MM.1S (cell line): ENCODE measurements around the gene DMPK.

Source experiments
- DNase-seq: peaks from one replicate; pipeline ENCODE4 v3.0.0-alpha.2; 2015
- H2AFZ ChIP-seq: fragments of 300-600 bp; sonication (generic); 2 replicates; pipeline ENCODE4 v1.6.0; 2016; ENCODE audit warnings: antibody characterized with exemption, low read length
- H3F3A ChIP-seq: fragments of 300-600 bp; sonication (generic); 2 replicates; pipeline ENCODE4 v1.6.1; 2016; ENCODE audit warnings: mild to moderate bottlenecking, antibody characterized with exemption, low read length, moderate library complexity, mixed read lengths; ENCODE audit not compliant: insufficient read depth
- H3K27ac ChIP-seq: fragments of 300-600 bp; sonication (generic); 2 replicates; pipeline ENCODE4 v1.5.1; 2016; ENCODE audit warnings: mild to moderate bottlenecking, low read length
- H3K27me3 ChIP-seq: fragments of 300-600 bp; sonication (generic); replicated peaks from 2 replicates; pipeline ENCODE4 v1.6.0; 2016; ENCODE audit warnings: low read length; ENCODE audit not compliant: insufficient read depth
- H3K36me3 ChIP-seq: fragments of 300-600 bp; sonication (generic); replicated peaks from 2 replicates; pipeline ENCODE4 v1.6.1; 2016; ENCODE audit warnings: mild to moderate bottlenecking, low read length, mixed read lengths; ENCODE audit not compliant: insufficient read depth
- H3K4me1 ChIP-seq: fragments of 300-600 bp; sonication (generic); 2 replicates; pipeline ENCODE4 v1.6.1; 2016; ENCODE audit warnings: low read length, mixed read lengths
- H3K4me2 ChIP-seq: fragments of 300-600 bp; sonication (generic); 2 replicates; pipeline ENCODE4 v1.6.0; 2016; ENCODE audit warnings: low read depth, low read length
- H3K4me3 ChIP-seq: fragments of 300-600 bp; sonication (generic); 2 replicates; pipeline ENCODE4 v1.5.1; 2016; ENCODE audit warnings: low read length, mixed read lengths
- H3K79me2 ChIP-seq: fragments of 300-600 bp; sonication (generic); 2 replicates; pipeline ENCODE4 v1.6.1; 2016; ENCODE audit warnings: mixed run types, low read length, mixed read lengths
- H3K9ac ChIP-seq: fragments of 300-600 bp; sonication (generic); 2 replicates; pipeline ENCODE4 v1.6.1; 2016; ENCODE audit warnings: low read length, mixed read lengths
- H3K9me2 ChIP-seq: fragments of 300-600 bp; sonication (generic); replicated peaks from 2 replicates; pipeline ENCODE4 v1.6.1; 2016; ENCODE audit warnings: mild to moderate bottlenecking, low read length, mixed read lengths; ENCODE audit not compliant: insufficient read depth
- H3K9me3 ChIP-seq: fragments of 300-600 bp; sonication (generic); replicated peaks from 2 replicates; pipeline ENCODE4 v1.6.1; 2016; ENCODE audit warnings: mild to moderate bottlenecking, low read length, mixed read lengths; ENCODE audit not compliant: insufficient read depth
- H4K20me1 ChIP-seq: fragments of 300-600 bp; sonication (generic); 2 replicates; pipeline ENCODE4 v1.6.1; 2016; ENCODE audit warnings: mild to moderate bottlenecking, low read length, moderate library complexity, mixed read lengths; ENCODE audit not compliant: insufficient read depth
- EZH2 ChIP-seq: fragments of 300-600 bp; sonication (generic); optimal IDR thresholded peaks from 2 replicates; pipeline ENCODE3; 2017; ENCODE audit warnings: low read depth, mild to moderate bottlenecking, antibody characterized with exemption, low read length, mixed read lengths
- EZH2phosphoT487 ChIP-seq: fragments of 300-600 bp; sonication (generic); IDR thresholded peaks from 2 replicates; pipeline ENCODE4 v1.6.1; 2018; ENCODE audit warnings: antibody characterized with exemption, low read length
- TF ChIP-seq, protein P1 (sequence below): fragments of 300-600 bp; sonication (generic); IDR thresholded peaks from 2 replicates; pipeline ENCODE4 v1.5.1; 2016; ENCODE audit warnings: antibody characterized with exemption, low read length, mixed read lengths

Gene DMPK

DNA sequence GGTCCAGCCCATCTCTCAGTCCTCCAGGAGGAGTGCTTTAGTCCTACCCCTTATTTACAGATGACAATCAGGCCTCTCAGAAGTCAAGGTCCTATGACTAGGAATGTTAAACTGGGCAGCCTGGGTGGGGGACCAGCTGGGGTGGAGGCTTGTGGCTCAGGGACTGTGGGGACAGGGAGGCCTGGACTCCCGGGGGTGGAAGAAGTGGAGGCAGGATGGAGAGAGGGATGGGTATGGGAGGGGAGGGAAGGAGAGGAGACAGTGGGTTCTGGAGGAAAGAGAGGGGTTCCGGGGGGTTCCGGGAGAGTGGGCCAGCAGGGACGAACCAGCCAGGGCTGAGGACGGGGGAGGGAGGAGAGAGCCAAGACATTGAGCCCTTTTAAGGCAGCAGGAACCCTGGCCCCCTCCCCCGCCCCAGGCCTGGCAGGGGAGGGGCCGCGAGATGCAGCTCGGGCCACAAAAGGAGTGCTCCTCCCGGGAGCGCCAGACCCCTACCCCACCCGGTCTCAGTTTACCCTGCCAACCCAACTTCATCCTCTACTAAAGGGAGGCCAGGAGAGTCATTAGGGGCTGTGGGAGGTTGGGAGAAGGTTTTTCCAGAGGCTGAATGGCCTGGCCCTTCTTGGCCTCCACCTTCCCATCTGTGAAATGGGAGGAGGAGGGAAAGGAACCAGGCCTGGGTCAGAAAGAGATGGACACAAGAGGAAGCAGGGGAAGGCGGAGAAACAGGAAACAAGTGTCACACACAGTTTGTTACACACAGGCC, 1.7 kb downstream of the DMPK start:
- no peaks in the 10 kb centered on the region for H3K27me3 ChIP-seq

DNA sequence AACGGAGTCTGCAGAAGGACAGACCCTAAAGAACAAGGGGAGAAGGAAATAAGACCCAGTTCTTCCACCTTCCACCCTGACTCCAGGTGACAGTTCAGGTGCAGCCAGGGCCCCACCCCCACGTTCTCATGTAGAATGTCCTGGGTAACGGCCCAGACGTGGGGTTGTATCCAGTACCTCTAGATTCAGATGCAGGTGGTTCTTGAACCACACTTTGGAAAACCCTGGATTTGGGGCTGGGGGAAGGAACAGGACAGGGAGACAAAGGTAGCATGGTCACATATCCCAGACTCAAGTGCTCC, 2.2 kb downstream of the DMPK start:
- H3K9me2 ChIP-seq, result no peaks in the 10 kb centered on the region
- no peaks in the 10 kb centered on the region for H3K79me2 ChIP-seq
- H3K27me3 ChIP-seq, result no peaks in the 10 kb centered on the region
- no peaks in the 10 kb centered on the region for H3K36me3 ChIP-seq
- no peak overlapping the region; the same call in 1 of the 2 replicates for H3K9ac ChIP-seq
- H3F3A ChIP-seq, result peaks cover 6% of the 10 kb centered on the region; the same call in 1 of the 2 replicates
- H2AFZ ChIP-seq, result no peak overlapping the region
- H4K20me1 ChIP-seq, result no peaks in the 10 kb centered on the region
- H3K27ac ChIP-seq, result no peak overlapping the region
- TF ChIP-seq, protein P1, sequence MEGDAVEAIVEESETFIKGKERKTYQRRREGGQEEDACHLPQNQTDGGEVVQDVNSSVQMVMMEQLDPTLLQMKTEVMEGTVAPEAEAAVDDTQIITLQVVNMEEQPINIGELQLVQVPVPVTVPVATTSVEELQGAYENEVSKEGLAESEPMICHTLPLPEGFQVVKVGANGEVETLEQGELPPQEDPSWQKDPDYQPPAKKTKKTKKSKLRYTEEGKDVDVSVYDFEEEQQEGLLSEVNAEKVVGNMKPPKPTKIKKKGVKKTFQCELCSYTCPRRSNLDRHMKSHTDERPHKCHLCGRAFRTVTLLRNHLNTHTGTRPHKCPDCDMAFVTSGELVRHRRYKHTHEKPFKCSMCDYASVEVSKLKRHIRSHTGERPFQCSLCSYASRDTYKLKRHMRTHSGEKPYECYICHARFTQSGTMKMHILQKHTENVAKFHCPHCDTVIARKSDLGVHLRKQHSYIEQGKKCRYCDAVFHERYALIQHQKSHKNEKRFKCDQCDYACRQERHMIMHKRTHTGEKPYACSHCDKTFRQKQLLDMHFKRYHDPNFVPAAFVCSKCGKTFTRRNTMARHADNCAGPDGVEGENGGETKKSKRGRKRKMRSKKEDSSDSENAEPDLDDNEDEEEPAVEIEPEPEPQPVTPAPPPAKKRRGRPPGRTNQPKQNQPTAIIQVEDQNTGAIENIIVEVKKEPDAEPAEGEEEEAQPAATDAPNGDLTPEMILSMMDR, result no peak
- TF ChIP-seq EZH2 (no peak), EZH2phosphoT487 (no peak)
- peak overlapping the region; percentile 17; the same call in 1 of the 2 replicates for H3K4me3 ChIP-seq
- no peak for DNase-seq
- 0 out of 2 replicates have a peak, but pooled peaks cover 6% of the 10 kb centered on the region for H3K4me1 ChIP-seq
- H3K9me3 ChIP-seq, result no peaks in the 10 kb centered on the region
- H3K4me2 ChIP-seq, result peak overlapping the region; percentile 38

More for the DNA sequence above, 1.7 kb downstream of the DMPK start:
- H3K9ac ChIP-seq, result no peak overlapping the region
- 0 out of 2 replicates have a peak, but pooled peaks cover 6% of the 10 kb centered on the region for H3K4me1 ChIP-seq
- TF ChIP-seq, protein P1, result no peak
- no peak for TF ChIP-seq EZH2phosphoT487
- TF ChIP-seq EZH2, result no peak
- H3K79me2 ChIP-seq, result no peaks in the 10 kb centered on the region
- H3F3A ChIP-seq, result peaks cover 6% of the 10 kb centered on the region; the same call in 1 of the 2 replicates
- no peak overlapping the region for H3K4me2 ChIP-seq
- no peak overlapping the region for H3K27ac ChIP-seq
- no peaks in the 10 kb centered on the region for H3K9me2 ChIP-seq
- no peak for DNase-seq
- H3K36me3 ChIP-seq, result no peaks in the 10 kb centered on the region
- no peaks in the 10 kb centered on the region for H4K20me1 ChIP-seq
- no peaks in the 10 kb centered on the region for H3K9me3 ChIP-seq
- H2AFZ ChIP-seq, result no peak overlapping the region
- no peak overlapping the region for H3K4me3 ChIP-seq

DNA sequence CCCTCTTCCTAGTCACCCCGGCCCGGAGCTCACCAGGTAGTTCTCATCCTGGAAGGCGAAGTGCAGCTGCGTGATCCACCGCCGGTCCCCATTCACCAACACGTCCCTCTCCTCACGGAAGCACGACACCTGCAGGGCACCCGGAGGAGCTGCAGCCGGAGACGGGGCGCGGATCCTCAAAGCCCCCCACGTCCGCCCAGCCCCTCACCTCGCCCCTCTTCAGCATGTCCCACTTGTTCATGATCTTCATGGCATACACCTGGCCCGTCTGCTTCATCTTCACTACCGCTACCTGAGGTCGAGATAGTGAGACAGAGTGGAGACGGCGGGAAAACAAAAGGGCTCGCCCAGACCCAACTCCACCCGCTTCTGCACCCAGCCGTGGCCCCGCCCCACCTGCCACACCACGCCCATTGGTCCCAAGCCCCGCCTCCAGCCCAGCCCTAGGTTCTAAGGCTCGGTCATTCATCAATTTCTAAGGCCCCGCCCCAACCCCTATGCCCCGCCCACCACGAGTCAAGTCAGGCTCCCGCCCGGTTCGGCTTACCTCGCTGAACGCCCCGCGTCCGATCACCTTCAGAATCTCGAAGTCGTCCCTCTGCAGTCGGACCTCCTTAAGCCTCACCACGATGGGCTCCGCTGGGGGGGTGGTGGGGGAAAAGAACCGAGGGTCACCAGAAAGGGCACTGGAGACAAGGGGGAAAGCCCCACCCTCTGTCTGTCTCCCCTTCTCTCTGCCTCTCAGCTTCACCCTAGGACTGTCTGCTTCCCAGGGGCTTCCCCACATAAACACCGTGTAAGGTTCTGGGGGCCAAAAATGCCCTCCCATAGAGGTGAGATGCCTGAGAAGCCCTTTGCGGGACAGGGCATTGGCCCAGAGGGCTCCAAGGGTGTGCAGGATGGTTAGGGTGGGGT, 2.8 kb downstream of the DMPK start:
- H3K9me3 ChIP-seq, result no peaks in the 10 kb centered on the region
- H3F3A ChIP-seq, result peaks cover 6% of the 10 kb centered on the region; the same call in 1 of the 2 replicates
- H3K4me3 ChIP-seq, result peak overlapping the region; percentile 58
- DNase-seq, result peak; percentile 84
- no peaks in the 10 kb centered on the region for H4K20me1 ChIP-seq
- 0 out of 2 replicates have a peak, but pooled peaks cover 6% of the 10 kb centered on the region for H3K4me1 ChIP-seq
- H3K36me3 ChIP-seq, result no peaks in the 10 kb centered on the region
- H3K9ac ChIP-seq, result peak overlapping the region; percentile 5; the same call in 1 of the 2 replicates
- H2AFZ ChIP-seq, result peak overlapping the region; percentile 50
- H3K27me3 ChIP-seq, result no peaks in the 10 kb centered on the region
- H3K27ac ChIP-seq, result no peak overlapping the region
- TF ChIP-seq EZH2phosphoT487, result no peak
- TF ChIP-seq, protein P1, result peak; percentile 64
- TF ChIP-seq EZH2, result no peak
- peak overlapping the region; percentile 81 for H3K4me2 ChIP-seq
- H3K79me2 ChIP-seq, result no peaks in the 10 kb centered on the region
- H3K9me2 ChIP-seq, result no peaks in the 10 kb centered on the region
